Fibroblast of skin of abdomen (primary cell): ENCODE results near the gene PAMR1.
A peak's percentile ranks its signal among the peaks of the same experiment; 100 is the strongest.

ENCODE experiments used
- DNase-seq: peaks from one replicate; pipeline ENCODE4 v3.0.0-alpha.2; 2013

The PAMR1 gene

GRCh38 chr11:35496416-35496815, 29.0 kb downstream of the PAMR1 start:
- no peak for DNase-seq

GRCh38 chr11:35494957-35495490, 30.4 kb downstream of the PAMR1 start:
- no peak for DNase-seq

GRCh38 chr11:35491231-35491871, 34.1 kb downstream of the PAMR1 start:
- DNase-seq = peak; percentile 98

- DNase-seq = peak; percentile 68
These were observed 37.3 kb downstream of the PAMR1 start for GRCh38 chr11:35488117-35488516.

- DNase-seq = peak; percentile 74
These were observed 37.8 kb downstream of the PAMR1 start for GRCh38 chr11:35487532-35488078.

- no peak for DNase-seq
These were observed 38.5 kb downstream of the PAMR1 start for GRCh38 chr11:35486934-35487333.

GRCh38 chr11:35486446-35486845, 39.0 kb downstream of the PAMR1 start:
- DNase-seq = no peak

GRCh38 chr11:35485656-35486322, 39.6 kb downstream of the PAMR1 start:
- peak; percentile 80 for DNase-seq

- peak; percentile 90 for DNase-seq
These were observed 41.0 kb downstream of the PAMR1 start for GRCh38 chr11:35484435-35484834.

GRCh38 chr11:35483131-35483820, 42.1 kb downstream of the PAMR1 start:
- DNase-seq = peak; percentile 95

GRCh38 chr11:35479731-35480130, 45.7 kb downstream of the PAMR1 start:
- no peak for DNase-seq

GRCh38 chr11:35478471-35479091, 46.8 kb downstream of the PAMR1 start:
- DNase-seq = no peak

- DNase-seq = no peak
These were observed 47.5 kb downstream of the PAMR1 start for GRCh38 chr11:35477901-35478300.

- DNase-seq = no peak
These were observed 50.7 kb downstream of the PAMR1 start for GRCh38 chr11:35474688-35475087.

GRCh38 chr11:35473795-35474374, 51.5 kb downstream of the PAMR1 start:
- DNase-seq = no peak

- no peak for DNase-seq
These were observed 54.8 kb downstream of the PAMR1 start for GRCh38 chr11:35470616-35471015.

- no peak for DNase-seq
These were observed 59.4 kb downstream of the PAMR1 start for GRCh38 chr11:35466058-35466457.

- DNase-seq = peak; percentile 29
These were observed 61.1 kb downstream of the PAMR1 start for GRCh38 chr11:35464308-35464707.

GRCh38 chr11:35463331-35463751, 62.1 kb downstream of the PAMR1 start:
- no peak for DNase-seq

- DNase-seq = no peak
These were observed 63.4 kb downstream of the PAMR1 start for GRCh38 chr11:35461917-35462538.

- DNase-seq = no peak
These were observed 65.9 kb downstream of the PAMR1 start for GRCh38 chr11:35459489-35459888.

GRCh38 chr11:35458846-35459245, 66.6 kb downstream of the PAMR1 start:
- peak; percentile 55 for DNase-seq
